PFSK-1 (cell line): ENCODE results near the gene DGAT2.

Experiments used
- FOXP2 ChIP-seq: optimal IDR thresholded peaks from 2 replicates; pipeline ENCODE3; 2011; ENCODE audit warnings: borderline replicate concordance, control low read depth, inconsistent platforms; ENCODE audit not compliant: insufficient read depth; ENCODE audit errors: extremely low read length, extremely low read depth
- POLR2AphosphoS5 ChIP-seq: IDR thresholded peaks from 2 replicates; pipeline ENCODE4 v1.6.1; 2012; ENCODE audit warnings: low read depth, mild to moderate bottlenecking, control low read depth, low read length, moderate library complexity
- REST ChIP-seq, 2 experiments: IDR thresholded peaks; 2 replicates each; pipeline versions ENCODE4 v1.6.1 to v1.8.0; 2011 to 2012; ENCODE audit warnings: low read depth in 2 of 2, low read length in 2 of 2, control low read depth in 1 of 2, inconsistent platforms in 1 of 2, mild to moderate bottlenecking in 1 of 2, moderate library complexity in 1 of 2; ENCODE audit not compliant: insufficient read depth in 1 of 2
- SIN3A ChIP-seq: IDR thresholded peaks from 2 replicates; pipeline ENCODE4 v1.6.1; 2012; ENCODE audit warnings: mild to moderate bottlenecking, low read length, moderate library complexity, borderline replicate concordance; ENCODE audit not compliant: insufficient read depth
- TAF1 ChIP-seq: IDR thresholded peaks from 2 replicates; pipeline ENCODE4 v1.6.1; 2012; ENCODE audit warnings: low read length, control low read depth, borderline replicate concordance; ENCODE audit not compliant: insufficient read depth

Gene DGAT2

GRCh38 chr11:75763846-75764245 lies 4.7 kb upstream of the DGAT2 start:
- TF ChIP-seq POLR2AphosphoS5, result no peak
- TF ChIP-seq REST (IDR thresholded peaks at IDR 0.05; ENCODE audit: insufficient read depth in 1 of 2, low read depth in 2 of 2, low read length in 2 of 2), result no peak
- TF ChIP-seq FOXP2, result no peak
- TF ChIP-seq SIN3A, result no peak
- TF ChIP-seq TAF1, result no peak

GRCh38 chr11:75765116-75765515 lies 3.5 kb upstream of the DGAT2 start:
- TF ChIP-seq POLR2AphosphoS5 (no peak), TAF1 (no peak), SIN3A (no peak), FOXP2 (no peak), REST (IDR thresholded peaks at IDR 0.05; ENCODE audit: insufficient read depth in 1 of 2, low read depth in 2 of 2, low read length in 2 of 2) (no peak)

GRCh38 chr11:75766443-75767227 lies 1.9 kb upstream of the DGAT2 start:
- TF ChIP-seq FOXP2 (no peak), SIN3A (no peak), TAF1 (no peak), REST (IDR thresholded peaks at IDR 0.05; ENCODE audit: insufficient read depth in 1 of 2, low read depth in 2 of 2, low read length in 2 of 2) (no peak), POLR2AphosphoS5 (no peak)

- TF ChIP-seq TAF1 (no peak), POLR2AphosphoS5 (no peak), FOXP2 (no peak), SIN3A (no peak), REST (IDR thresholded peaks at IDR 0.05; ENCODE audit: insufficient read depth in 1 of 2, low read depth in 2 of 2, low read length in 2 of 2) (no peak)
Measured at GRCh38 chr11:75767228-75767572, 1.4 kb upstream of the DGAT2 start.
